IPS DF 19.7 (cell line): ENCODE measurements around the gene MXRA8.
"Not testable (repeated sequence)": the region's sequence is repeated elsewhere in the genome, so short reads cannot be mapped to it uniquely, and the experiment has no call there.

Experiments used
- DNase-seq: peaks from one replicate; pipeline ENCODE4 v3.0.0-alpha.2; 2013; ENCODE audit warnings: low read depth, low spot score

The MXRA8 gene

DNA sequence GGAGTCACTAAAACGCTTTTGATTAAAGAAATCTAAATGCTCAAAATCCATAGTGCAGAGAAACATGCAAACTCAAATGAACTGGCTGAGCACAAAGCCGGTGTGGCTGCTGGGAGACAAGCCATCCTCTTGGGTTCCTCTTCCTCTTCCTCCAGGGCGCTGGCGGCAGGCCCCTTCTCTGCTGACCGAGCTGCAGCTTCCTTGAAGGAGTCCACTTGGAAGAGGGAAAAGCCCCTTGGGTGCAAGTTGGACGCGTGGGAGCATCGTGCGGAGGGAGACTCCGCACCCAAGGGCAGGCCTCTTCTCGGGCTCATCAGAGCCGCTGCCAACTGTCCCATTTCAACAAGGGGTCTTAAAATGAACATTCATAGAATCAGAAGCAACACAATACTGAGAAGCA lies 32.9 kb upstream of the MXRA8 start:
- DNase-seq: no peak

DNA sequence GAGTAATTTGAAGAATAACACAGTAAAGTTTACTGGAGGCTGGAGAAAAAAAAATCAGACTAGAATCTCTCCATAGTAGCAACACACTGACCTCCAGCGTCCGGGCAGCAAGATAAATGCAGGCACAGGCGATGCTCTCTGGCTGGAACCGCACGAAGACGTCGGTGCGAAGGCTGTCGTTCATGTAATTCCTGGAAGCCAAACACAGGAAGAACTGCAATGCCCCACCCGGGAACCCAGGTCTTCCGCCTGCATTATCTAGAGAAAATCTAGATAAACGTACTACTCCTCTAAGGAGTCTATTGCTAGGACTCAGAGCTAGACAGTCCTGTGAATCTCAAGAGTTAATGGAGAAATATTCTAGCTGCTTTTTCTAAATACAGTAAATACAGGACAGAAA lies 32.3 kb upstream of the MXRA8 start:
- DNase-seq: no peak

DNA sequence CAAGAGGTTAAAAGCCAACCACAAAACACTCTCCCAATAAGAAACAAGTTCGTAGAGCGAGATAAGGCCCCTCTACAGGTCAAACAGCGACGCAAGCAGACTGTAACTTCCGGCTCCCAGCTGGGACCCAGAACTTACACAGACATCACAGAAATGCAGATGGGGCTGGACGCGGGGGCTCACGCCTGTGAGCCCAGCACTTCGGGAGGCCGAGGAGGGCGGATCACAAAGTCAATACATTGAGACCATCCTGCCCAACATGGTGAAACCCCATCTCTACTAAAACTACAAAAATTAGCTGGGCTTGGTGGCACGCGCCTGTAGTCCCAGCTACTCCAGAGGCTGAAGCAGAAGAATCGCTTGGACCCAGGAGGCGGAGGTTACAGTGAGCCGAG lies 29.7 kb upstream of the MXRA8 start:
- DNase-seq: no peak

DNA sequence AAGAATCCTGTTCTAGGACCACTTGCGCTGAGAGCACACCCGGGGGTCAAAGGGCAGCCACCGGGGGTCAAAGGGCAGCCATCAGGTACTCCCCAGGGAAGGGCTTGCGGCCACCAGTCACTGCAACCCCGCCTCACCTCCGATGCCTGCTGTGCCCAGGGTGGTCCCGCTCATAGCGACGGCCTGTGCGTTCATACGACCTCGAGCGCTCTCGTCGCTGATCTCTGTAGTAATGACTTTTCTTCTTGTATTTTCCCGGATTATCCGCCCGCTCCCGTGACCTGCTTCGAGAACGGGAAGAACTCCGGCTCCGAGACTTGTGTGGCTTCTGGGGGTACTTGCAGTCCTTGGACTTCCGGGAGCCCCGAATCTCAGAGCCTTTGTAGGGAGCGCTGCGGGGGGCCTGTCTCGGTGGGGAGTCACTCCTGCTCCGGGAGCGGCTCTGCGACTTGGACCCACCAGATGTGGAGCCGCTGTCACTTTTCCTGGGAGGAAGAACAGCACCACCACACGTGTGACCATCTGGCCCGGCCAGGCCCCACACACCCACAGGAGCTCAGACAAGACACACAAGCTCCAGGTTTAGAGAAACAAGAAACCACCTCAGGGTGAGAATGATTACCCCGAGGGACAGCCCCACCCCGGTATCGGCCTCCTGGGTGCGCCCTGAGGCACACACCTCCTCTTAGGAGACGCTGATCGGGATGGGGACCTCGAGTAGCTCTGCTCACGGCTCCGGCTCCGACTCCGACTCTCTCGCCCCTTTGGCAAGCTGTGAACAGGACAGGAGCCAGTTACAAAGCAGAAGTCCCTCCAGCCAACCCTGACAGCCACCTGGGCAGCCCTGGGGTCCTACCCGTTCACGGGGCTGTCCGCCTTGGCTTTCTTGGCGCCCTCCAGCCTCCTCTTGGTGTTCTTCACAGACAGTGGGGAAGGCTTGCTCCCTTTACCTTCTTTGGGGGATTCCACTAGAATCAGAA lies 29.0 kb upstream of the MXRA8 start:
- DNase-seq: no peak

DNA sequence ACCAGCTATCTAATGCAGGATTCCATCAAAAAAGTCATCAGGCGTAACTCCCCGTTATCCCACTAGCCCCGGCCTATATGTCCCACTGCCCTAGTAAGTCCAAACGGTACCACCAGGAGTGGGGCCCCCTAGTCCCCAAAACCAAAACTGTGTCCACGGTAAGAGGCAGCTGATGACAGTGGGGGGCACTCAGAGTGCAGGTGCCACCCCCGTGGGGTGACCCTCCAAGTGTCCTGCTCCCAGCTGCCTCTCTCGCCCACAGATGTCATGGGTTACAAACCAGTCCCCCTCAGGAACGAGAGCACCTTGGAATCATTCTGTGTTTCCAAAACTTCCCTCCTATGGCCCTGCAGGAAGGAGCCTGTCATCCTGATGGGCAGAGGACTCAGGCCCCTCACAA lies 27.6 kb upstream of the MXRA8 start:
- DNase-seq: no peak

DNA sequence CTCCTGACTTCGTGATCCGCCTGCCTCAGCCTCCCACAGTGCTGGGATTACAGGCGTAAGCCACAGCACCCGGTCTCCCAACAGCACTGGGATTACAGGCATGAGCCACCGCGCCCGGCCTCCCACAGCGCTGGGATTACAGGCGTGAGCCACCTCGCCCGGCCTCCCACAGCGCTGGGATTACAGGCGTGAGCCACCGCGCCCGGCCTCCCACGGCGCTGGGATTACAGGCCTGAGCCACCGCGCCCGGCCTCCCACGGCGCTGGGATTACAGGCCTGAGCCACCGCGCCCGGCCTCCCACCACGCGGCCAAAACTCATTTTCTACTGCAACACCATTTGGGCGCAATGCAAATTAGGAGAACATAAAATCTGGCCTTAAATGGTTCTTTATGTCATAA lies 27.0 kb upstream of the MXRA8 start:
- not testable (repeated sequence) for DNase-seq

DNA sequence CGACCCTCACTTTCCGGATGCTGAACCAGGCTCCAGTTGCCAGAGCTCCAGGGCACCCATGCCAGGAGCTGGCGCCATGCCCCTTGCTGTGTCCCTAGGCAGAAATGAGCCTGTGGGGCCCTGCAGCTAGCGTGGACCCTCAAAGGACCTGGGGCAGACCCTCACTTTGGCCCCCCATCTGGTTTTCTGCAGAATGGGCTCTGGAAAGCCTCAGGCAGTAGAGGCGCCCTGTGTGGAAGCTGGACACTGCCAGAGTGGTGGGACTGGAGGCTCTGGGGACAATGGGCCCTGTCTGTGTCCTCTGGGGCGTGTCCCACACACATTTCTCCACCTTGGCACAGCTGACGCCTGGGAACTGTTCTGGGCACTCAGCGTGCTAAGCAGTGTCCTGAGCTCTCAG lies 22.9 kb upstream of the MXRA8 start:
- no peak for DNase-seq

DNA sequence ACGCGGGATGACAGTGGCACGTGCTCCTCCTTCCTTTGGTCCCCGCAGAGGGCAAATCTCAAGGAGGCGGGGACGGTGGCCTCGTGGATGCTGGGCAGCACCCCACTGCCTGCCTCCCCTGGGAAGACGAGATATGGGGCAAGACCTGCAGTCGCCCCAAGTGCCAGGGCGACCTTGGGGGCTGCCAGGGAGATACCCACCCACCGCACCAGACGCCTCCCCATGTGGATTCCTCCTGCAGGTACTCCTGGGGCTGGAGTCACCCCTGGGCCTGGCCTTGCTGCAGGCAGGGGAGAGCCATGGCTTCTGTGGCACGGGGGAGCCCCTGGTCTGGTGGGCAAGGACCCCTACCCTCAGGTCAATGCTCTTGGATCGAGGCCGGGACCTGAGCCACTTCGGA lies 22.5 kb upstream of the MXRA8 start:
- DNase-seq: no peak

DNA sequence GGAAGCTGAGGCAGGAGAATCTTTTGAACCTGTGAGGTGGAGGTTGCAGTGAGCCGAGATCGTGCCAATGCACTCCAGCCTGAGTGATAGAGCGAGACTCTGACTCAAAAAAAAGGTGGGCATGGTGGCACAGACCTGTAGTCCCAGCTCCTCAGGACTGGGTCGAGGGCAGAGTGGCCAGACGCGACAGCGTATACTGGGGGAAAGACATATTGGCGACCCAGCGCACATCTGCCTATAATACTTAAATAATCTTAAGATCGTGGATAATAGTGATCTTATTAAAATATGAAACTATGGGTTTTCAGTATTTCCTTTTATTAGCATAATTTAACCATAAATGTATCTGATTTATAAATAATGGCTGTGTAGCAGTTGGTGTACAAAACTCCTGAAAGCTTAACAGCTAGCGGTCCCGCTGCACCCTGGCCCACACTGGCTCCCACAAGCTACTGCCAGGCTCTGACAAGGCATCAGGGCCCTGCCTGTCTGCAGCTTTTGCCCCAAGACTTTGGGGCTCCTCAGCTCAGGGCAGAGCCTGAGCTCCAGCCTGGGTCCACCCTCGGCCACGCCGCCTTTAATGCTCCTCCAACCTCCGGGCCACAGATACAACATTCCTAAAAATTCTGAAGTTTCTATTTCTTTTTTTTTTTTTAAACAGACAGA lies 19.3 kb upstream of the MXRA8 start:
- DNase-seq: no peak

DNA sequence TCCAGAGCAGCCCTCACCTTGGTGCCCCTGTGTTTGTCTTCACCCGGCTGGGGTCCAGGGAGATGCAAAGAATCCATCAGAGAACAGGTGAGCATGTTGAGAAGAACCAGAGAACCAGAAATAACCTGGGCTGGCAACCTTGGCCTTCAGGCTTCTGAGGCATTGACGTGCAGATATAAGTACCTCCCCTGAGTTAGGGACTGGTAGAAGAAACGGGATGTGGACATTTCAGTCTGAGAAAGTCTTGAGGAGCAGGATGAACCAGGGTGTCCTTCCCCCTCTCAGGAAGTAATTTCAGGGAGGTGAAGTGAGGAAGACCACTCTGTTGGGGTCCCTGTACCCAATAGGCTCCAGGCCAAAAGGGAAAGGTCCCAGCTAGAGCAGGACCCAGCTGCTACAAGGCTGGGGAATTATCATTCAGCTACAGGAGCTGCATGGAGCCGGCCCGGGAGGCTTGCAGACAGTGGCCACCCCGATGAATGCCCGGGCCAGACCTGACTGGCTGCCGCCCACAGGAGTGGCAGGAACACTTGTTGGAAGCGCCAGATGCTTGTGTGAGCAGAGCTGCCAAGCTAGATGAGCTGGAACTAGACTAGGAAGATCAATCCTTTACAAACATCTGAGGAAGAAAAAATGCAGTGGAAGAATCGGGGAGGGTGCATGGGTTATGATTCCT lies 18.3 kb upstream of the MXRA8 start:
- no peak for DNase-seq

DNA sequence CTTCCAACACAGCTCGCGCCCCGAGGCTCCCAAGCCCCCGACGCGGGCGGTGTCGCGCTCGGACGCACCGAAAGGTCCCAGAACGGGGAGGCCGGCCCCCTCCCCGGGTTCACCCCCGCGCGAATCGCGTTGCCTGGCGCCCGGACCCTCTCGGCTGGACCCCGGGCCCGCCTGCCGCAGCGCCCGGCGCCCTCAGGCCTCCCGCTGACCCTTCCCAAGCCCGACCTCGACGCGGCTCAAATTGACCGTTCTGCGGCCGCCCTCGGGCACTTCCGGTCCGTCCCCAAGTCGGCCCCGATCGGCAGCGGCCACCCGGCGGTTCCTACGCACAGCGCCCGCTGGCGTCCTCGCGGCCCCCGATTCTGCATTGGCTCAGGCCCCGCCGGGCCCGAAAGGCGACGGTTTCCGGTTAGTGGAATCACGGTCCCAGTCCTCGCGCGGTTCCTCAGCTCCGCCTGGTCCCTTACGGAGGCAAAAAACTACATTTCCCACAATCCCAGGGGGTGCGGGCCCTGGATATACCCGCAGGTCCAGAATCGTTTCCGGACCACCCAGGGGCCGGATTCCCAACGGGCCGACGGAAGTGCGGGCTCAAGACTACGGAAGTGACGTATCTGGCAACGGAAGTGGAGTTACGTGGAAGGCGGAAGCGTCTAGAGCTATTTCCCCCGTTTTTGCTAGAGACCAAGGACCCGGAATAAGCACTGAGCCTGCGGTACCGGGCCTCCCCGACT lies 16.7 kb upstream of the MXRA8 start, which contains the start of gene AURKAIP1:
AURKAIP1 (minus strand) TSS at position 279 of the 734 bp plus-strand sequence. CDS start 451 bp downstream, outside the sequence.
- peak; percentile 98 for DNase-seq

DNA sequence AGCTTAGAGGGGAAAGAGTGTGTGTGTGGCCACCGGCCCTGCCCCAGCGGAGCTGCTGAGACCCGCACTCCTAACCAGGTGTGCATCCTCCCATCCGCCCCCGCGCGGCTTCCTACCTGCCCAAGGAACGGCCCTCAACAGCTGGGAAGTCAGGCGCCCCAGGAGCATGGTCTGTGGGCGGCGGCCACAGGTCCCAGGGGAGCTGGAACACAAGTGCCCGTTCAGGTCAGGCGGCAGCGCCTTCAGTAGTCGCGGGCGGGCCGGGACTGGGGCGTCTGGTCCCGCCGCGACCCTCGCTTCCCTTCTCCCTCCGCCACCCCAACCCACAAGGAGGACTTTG lies 16.2 kb upstream of the MXRA8 start:
- DNase-seq: no peak

DNA sequence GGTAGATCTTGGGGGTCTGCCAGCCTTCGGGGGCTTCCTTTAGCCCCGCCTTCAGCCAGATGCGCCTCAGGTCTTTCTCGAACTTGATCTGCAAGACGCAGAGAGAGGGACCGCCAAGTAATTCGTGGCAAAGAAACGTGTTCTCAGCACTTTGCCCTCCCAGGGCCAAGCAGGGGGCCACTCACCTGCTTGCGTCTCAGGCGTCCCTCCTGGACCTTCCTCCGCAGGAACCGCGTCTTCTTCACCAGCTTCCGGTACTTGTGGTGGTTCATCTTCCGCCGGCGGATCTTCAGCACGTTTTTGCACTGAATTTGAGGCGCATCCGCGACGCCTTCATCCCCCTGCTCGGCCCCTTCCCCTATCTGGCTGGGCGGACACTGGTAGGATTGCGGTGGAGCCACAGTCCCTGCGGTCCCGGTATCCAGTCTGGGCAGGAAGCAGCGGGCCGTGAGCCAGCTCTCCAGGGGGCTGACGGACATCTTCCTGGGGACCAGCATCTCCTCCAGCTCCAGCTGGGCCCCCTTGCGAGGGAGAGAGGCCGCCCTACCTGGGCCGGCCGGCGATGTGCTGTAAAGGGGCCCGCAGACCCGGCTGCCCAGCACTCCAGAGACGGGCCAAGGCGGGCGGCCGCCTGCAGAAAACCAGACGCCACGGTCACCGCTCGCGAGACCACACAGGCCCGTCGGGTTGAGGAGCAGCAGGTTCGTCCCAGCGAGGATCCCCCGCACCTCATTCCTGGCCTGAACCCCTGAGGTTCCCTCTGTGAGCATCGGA lies 15.6 kb upstream of the MXRA8 start:
- no peak for DNase-seq

DNA sequence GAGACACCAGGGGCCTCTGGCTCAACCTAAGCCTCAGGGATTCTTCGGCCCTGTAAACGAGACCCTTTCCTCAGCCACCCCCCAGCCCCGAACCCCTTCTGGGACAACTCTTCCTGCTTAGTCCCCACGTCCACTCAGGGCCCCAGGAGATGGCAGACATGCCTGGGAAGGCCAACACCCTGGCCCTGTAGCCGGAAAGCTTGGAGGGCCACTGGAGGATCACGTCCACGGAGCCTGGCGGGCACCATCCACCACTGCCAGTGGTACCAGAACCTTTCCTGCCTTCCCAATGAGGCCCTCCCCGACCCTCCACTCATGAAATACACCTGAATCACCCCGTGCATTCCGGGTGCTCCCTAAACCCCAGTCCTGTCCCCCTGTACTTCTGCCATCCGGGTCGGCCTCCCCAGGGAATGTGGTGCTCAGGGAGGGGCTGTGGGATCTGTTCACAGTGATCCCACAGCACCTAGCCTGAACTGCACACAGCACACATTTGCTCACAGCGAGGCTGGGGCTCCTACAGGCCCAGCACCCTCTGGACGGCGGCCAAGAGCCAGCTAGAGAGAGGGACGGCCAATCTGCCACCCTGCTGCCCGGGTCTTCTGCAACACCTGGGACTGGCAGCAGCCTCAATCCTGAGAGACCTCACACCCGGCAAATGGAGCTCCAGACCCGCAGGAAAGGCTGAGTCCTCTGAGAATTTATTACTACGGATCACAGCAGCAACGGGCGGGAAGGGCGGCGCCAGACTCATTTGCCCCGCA lies 14.9 kb upstream of the MXRA8 start:
- no peak for DNase-seq

DNA sequence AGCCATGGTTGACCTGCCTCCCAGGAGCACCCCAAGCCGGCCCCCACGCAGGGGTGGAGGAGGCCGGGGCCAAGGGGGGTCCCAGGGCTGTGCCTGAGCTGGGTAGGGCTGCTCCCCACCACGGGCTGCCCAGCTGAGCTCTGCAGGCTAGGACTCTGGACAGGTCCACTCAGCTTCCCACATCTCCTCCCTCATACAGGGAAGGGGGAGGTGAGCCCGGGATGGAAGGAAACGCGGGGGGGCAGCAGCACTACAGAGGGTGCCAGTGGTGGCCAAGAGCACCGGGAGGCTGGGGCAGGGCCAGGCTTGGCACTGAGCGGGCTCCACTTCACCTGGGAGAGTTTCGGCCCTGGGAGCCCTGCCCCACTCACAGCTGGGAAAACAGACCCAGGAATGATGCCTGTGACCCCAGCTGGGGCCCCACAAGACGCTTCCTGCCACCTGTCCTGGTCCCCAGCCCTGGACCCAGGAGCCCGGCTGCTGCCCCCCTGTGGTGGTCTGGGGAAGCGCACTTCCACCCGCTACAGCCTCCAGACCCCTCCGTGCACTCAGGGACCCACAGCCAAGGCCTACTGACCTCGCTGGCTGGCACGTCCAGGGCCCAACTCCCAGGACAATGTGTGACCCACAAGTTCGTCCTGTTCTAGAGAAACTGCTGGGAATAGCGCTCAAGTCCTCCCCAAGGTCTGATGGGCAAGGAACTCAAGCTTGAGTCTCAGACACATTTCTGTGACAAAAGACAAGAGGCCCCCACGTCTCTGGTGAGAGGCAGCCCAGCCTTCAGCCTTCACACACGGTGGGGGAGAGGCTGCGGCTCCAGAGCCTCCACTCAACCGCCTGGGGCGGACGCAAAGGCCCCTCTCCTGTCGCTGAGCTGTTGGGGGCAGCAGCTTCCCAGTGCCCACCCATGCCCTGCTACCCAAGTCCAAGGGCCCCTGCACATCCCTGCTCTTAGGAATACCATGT lies 13.7 kb upstream of the MXRA8 start:
- DNase-seq: no peak

DNA sequence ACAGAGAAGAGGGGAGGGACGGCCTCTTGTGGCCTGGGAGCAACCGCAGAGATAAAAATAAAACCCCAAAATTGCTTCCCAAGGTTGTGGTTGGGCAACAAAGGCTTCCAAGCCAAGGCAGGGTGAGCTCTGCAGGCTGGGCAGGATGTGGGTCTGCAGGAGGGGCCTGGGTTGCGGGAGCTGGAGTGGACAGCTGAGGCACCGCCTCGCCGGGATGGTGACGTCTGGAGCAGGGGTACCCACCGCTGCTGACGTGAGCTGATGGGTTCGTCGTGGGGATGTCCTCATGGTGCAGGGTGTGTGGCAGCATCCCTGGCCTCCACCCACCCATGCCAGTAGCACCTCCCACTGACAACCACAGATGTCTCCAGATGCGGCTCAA lies 13.0 kb upstream of the MXRA8 start:
- DNase-seq: no peak

DNA sequence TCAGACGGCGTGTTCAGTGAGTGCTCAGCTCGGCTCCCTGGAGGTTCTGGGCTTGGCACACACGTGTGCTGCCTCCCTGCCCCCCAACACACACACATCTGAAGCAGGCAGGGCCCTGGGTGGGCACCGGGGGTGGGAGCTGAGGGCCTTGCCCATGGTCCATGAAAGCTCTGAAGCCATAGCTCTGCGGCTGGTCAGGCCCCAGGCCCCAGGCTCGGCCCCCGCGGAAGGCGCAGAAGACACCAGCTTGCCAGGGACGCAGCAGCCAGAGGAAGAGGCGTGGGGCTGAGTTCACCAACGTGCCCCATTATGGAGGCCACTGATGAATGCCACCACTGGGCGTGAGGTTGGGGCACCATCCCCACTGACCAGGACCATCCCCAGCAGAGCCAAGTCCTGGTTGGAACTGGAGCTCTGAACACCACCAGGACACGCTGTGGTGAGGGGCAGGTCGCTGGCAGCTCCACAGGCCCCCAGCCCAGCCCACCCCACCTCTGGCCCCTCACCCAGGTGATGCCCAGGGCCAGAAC lies 12.5 kb upstream of the MXRA8 start:
- DNase-seq: no peak

DNA sequence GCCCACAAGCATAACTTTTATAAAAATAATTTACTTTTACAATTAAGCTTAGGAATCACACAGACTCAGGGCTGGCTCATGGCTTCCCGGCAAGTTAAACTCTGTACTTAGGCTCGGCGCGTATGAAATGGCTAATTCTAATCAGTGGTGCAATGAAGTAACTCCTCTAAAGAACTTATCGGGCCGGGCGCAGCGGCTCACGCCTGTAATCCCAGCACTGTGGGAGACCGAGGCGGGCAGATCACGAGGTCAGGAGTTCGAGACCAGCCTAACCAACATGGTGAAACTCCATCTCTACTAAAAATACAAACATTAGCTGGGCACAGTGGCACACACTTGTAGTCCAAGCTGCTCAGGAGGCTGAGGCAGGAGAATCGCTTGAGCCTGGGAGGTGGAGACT lies 11.7 kb upstream of the MXRA8 start:
- not testable (repeated sequence) for DNase-seq

DNA sequence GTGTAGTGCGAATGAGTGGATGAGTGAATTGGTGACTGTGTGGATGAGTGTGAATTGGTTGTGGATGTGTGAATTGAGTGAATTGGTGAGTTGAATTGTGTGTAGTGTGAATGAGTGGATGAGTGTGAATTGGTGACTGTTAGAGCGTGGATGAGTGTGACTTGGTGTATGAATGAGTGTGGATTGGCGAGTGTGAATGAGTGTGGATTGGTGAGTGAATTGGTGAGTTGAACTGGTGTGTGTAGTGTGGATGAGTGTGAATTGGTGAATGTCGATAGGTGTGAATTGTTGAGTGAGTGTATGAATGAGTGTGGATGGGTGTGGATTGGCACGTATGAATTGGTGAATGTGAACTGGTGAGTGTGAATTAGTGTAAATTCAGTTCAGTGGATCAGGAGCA lies 9.0 kb upstream of the MXRA8 start:
- no peak for DNase-seq
